ENCODE results near the gene KLC1.

The KLC1 gene

DNA sequence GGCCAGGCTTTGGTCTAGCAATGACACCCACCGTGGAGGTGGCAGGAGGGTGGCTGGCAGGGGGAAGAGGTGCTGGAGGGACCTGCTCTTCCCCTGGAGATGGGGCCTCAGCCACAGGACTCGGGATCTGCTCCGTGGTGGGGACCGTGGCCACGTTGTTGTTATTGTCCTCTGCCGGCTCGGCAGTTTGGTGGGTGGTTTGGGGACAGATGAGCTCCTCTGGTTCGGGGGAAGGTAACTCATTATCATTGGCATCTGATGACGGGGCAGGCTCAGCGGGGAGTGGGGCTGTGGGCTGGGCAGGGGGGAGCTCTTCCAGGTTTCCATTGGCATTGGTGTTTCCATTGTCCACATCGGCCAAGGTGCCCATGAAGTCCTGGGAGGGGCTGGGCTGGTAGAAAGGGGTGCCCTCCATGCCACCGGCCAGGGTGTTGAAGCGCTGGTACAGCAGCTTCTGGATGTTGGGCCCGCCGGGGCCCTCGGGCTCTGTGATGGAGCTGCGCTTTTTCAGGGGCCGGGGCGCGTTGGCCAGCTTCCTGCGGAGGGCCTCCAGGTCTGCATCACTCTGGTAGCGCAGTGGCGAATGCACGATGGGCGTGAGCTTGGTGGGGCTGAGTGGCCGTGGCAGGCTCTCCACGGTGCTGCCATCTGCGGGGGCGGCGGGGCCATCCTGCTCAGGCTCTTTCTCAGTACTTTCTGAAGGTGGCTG lies 110.9 kb downstream of the KLC1 start:
- TF ChIP-seq, protein P1, sequence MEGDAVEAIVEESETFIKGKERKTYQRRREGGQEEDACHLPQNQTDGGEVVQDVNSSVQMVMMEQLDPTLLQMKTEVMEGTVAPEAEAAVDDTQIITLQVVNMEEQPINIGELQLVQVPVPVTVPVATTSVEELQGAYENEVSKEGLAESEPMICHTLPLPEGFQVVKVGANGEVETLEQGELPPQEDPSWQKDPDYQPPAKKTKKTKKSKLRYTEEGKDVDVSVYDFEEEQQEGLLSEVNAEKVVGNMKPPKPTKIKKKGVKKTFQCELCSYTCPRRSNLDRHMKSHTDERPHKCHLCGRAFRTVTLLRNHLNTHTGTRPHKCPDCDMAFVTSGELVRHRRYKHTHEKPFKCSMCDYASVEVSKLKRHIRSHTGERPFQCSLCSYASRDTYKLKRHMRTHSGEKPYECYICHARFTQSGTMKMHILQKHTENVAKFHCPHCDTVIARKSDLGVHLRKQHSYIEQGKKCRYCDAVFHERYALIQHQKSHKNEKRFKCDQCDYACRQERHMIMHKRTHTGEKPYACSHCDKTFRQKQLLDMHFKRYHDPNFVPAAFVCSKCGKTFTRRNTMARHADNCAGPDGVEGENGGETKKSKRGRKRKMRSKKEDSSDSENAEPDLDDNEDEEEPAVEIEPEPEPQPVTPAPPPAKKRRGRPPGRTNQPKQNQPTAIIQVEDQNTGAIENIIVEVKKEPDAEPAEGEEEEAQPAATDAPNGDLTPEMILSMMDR (IDR thresholded peaks at IDR 0.05) = no peak

DNA sequence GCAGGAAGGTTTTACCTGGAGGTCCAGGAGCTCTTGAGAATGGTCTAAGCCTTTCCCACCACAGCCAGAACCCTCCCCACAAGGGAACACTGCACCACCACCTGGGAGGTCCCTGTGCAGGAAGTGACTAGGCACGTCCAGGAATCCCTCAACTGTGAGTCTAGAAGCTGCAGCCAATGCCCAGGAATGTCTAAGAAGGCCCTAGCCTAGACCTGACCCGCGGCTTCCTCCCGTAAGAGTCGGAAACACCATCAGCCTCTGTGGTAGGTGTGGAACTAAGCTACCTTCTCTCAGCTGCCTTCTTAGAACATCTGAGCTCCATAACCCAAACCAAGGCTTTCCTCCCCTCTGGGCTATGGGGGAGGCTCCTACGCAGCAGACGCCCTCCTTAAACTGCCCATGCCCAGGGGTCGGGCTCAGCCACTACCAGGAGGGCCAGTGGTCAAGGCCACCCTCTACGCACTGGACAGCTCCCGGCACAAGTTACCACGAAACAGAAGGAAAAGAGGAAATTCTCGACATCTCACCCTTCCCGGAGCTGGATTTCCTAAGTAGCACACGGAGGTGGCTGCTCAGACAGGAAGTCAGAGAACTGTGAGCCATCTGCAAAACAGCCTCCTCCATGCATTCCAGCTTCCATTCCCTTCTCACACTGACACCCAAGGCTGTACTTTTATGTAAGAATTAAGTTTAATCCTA lies 112.1 kb downstream of the KLC1 start:
- TF ChIP-seq, protein P1 (IDR thresholded peaks at IDR 0.05) = no peak

DNA sequence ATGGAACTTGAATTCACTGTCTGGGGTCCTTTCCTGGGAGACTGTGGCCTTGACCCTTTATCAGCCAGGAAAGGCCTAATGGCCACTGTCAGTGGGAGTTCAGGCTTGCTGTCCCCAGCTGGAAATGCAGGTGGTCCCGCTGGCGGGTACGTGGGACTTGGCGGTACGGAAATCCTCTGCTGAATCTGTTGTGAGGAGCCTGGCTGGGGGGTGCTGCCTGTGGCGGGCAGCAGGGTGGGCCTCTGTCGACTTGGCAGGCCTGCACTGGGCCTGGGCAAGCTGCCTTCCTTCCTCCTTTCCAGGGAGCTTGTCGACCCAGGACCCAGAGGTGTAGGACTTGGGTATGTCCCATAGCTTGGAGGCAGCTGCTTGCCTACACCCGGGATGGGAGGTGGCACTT lies 112.9 kb downstream of the KLC1 start:
- TF ChIP-seq, protein P1 (IDR thresholded peaks at IDR 0.05) = no peak

DNA sequence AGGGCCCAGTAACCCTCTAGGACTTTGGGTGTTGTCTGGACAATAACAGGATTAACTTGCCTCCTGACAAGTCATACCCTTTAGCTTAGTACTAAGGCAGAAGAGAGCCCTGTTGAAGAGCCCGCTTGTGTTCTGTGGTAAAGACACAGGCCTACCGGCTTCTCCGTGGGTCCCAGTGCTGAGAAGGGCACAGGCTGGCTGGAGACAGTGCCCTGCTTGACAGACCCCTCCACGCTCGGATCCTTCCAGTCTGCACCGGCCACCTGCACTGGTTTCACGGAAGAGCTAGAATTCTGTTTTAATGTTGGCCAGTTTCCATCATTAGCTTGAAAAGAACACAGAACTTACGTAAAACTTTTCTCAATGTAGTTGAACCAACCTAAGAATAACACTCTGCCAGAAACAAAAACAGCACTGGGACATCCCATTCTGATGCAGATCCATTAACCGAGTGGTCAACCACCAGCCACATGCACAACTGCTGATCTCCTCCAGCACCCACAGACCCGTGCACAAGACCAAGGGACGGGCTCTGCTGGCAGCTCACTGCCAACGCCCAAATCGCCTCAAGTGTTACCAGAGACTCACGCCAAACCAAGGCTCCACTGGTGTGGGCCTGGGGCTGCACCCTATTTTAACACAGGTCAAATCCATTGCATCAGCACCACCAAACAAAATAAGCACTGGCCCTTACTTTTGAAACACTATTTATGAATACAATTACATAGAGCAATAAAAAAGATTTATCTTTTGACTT lies 113.7 kb downstream of the KLC1 start:
- TF ChIP-seq, protein P1 (IDR thresholded peaks at IDR 0.05) = no peak

DNA sequence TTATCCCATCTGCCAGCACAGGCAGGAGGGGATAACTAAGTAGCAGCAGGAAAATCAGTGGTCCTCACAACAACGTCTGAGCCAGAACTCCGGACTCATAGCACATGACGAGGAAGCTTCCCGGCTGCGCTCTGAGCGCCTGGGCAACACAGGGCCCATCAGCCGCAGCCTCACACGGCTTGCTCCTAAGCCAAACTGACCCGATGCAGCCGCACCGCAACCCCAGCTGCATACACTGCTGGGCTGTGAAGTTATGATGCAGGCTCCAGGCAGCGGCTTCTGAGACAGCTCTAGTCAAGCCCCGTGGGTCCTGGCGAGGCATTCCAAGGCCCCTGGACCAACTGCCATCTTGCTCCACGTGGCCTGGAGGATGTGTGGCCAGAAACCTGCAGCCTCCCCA lies 114.7 kb downstream of the KLC1 start:
- TF ChIP-seq, protein P1 (IDR thresholded peaks at IDR 0.05) = no peak

DNA sequence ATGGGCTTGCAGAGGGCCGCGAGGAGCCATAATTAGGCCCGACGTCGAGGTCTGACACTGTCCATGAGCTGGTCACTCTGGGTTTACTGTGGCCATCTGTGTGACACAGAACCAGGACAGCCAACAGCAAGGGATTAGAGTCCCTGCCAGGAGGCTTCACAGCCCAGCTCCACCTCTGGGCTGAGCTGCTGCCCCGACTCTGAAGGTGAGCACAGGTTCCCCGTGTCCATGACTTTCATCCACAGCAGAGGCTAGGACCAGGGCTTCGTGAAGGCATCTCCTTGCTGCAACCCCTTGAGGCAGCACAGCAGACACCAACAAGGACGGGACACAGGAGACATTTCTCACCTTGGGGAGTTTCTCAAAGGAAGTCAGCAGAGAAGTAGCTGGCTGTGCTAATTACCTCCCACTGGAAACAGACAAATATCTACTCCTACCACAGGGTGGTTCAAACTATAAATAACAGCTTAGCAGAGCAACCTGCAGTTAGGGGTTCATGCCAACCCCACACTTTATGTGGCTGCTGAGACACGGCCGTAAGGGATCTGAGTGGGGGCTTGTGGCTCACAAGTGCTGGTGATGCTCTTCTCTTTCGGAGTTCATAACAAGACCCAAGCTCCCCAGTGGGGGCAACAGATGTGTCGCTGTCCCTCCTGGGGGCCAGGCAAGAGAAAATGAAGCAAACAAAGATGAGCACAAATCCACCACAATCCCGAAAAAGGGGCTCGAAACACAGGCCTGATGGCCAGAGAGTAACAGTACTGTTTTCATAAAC lies 115.8 kb downstream of the KLC1 start:
- TF ChIP-seq, protein P1 (IDR thresholded peaks at IDR 0.05) = no peak

DNA sequence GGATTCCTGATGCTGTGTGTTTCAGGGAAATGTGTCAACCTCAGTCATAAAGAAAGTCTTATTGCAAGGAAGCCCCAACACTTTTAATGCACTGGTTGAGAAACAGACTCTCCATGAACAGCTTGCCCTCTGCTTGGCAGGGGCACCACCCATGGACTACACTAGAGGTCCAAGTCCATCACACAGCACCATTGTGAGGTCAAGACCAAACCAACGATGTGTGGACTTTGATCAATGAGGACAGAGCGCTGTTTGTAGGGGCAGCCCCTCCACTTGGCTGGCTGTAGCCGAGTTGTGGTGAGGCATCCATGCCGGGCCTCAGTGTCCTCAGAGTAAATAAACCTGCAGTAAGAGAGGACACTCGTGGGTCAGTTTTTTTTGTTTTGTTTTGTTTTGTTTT lies 116.4 kb downstream of the KLC1 start:
- TF ChIP-seq, protein P1 (IDR thresholded peaks at IDR 0.05) = no peak

Measured in LNCAP (cell line).